Measurements from ENCODE around the gene GAPVD1. TPM values are rescaled to one million over a fixed set of nuclear protein-coding genes. Genes with fewer than 3 reads are reported as not detected.

GAPVD1 gene
- total and polyA plus RNA-seq, 2 of the 13 experiments (the other 11 are each of a cell fraction or from before 2014, with no cell fraction given): 11.1 to 33.2 TPM

GRCh38 chr9:125407432-125407973, 145.9 kb downstream of the GAPVD1 start:
- in situ Hi-C loops (cut with HindIII; ENCODE audit: extremely low pct_ligation_motif_present, low pct_unique_long_range_greater_than_20kb) (loop anchor here (5.0 to 10.0 kb wide), 3 partner anchors 225 to 987 kb away; no protein-coding TSS in a partner anchor), intact Hi-C loops (cut with micrococcal nuclease; ENCODE audit: unreplicated experiment) (loop anchor here (5.0 kb wide), 1 partner anchor 140 kb away; no protein-coding TSS in a partner anchor)
- TF ChIP-seq NR0B2 (CRISPR knock-in tag; IDR thresholded peaks at IDR 0.05) (0 out of 2 replicates have a peak, but pooled peaks have one; percentile 8), MAZ (IDR thresholded peaks at IDR 0.05; ENCODE audit: borderline replicate concordance, low read depth, low read length) (no peak), MAZ (CRISPR knock-in tag; IDR thresholded peaks at IDR 0.05; ENCODE audit: low read depth) (peak; percentile 24; the same call in 1 of the 2 replicates), NRL (CRISPR knock-in tag; IDR thresholded peaks at IDR 0.05; ENCODE audit: borderline replicate concordance) (no peak), ZNF12 (CRISPR knock-in tag; IDR thresholded peaks at IDR 0.05) (no peak), ZNF891 (CRISPR knock-in tag; IDR thresholded peaks at IDR 0.05) (0 out of 2 replicates have a peak, but pooled peaks have one; percentile 14), MED1 (CRISPR knock-in tag; IDR thresholded peaks at IDR 0.05) (0 out of 2 replicates have a peak, but pooled peaks have one; percentile 1), ZNF639 (CRISPR knock-in tag; conservative IDR thresholded peaks at IDR 0.05) (no peak)
- TF ChIP-seq, protein P1, sequence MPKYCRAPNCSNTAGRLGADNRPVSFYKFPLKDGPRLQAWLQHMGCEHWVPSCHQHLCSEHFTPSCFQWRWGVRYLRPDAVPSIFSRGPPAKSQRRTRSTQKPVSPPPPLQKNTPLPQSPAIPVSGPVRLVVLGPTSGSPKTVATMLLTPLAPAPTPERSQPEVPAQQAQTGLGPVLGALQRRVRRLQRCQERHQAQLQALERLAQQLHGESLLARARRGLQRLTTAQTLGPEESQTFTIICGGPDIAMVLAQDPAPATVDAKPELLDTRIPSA (CRISPR knock-in tag; IDR thresholded peaks at IDR 0.05; ENCODE audit: borderline replicate concordance): 0 out of 2 replicates have a peak, but pooled peaks have one; percentile 50
- peak overlapping the region; percentile 57 for H3K9ac ChIP-seq (ENCODE audit: insufficient read depth, low read depth, low read length)
- no peak for FAIRE-seq
- no peak overlapping the region for H3K27ac ChIP-seq (ENCODE audit: extremely low read length, insufficient read depth, low read length)
- peaks cover 59% of the 10 kb centered on the region for H3K4me1 ChIP-seq (ENCODE audit: insufficient read depth, low read length)
- no peaks in the 10 kb centered on the region for H3K36me3 ChIP-seq (replicated peaks in 1 of 2; ENCODE audit: control insufficient read depth in 1 of 2, insufficient read depth in 2 of 2, low read length in 2 of 2)
- ChIA-PET CTCF (ENCODE audit: low intra/inter-chr PET ratio, low total read pairs) (interaction anchor here (0.9 kb wide), 1 partner anchor 224 kb away, joined by 3 read pairs; no protein-coding TSS in a partner anchor), POLR2A (interaction anchor here (1.5 kb wide), 1 partner anchor 166 kb away, joined by 5 read pairs; the partner anchor contains the start of gene HSPA5)
- H3K27me3 ChIP-seq (ENCODE audit: control insufficient read depth in 1 of 2, insufficient read depth in 2 of 2, low read length in 2 of 2): peaks cover 0 to 34% of the 10 kb centered on the region in 2 experiments; a peak in 4 of 5 replicates
- no peaks in the 10 kb centered on the region for H3K9me3 ChIP-seq (ENCODE audit: low read length)
- ATAC-seq: peak; percentile 11
- no peak overlapping the region for H2AFZ ChIP-seq (ENCODE audit: low read length)
- WGBS (ENCODE audit: low lambda C conversion rate): 10% methylated on average over 10 of the region's 17 CpGs
- peak overlapping the region; percentile 98 for H3K4me2 ChIP-seq (ENCODE audit: low read depth, low read length)
- H3K79me2 ChIP-seq (ENCODE audit: insufficient read depth, low read length): no peaks in the 10 kb centered on the region
- no peaks in the 10 kb centered on the region for H4K20me1 ChIP-seq (ENCODE audit: insufficient read depth, low read length)
- no peak for DNase-seq (ENCODE audit: low spot score)
- H3K4me3 ChIP-seq (replicated peaks in 1 of 3; ENCODE audit: insufficient read depth in 1 of 3, low read depth in 2 of 3, low read length in 3 of 3): peak overlapping the region; percentile 72 to 78 (median 78)
- no TSS peak for BruUV-seq (replicated peaks)
